HUES64 (cell line): ENCODE data around the gene NUP210L. TPM values are rescaled to one million over a fixed set of nuclear protein-coding genes. Genes with fewer than 3 reads are reported as not detected.

Experiments used
- H3K27ac ChIP-seq: 2 replicates; pipeline ENCODE4 v1.7.0; 2013; ENCODE audit warnings: low read depth, low read length, inconsistent platforms
- H3K27me3 ChIP-seq: 2 replicates; pipeline ENCODE4 v1.6.1; 2013; ENCODE audit warnings: mild to moderate bottlenecking, low read length; ENCODE audit not compliant: insufficient read depth
- H3K36me3 ChIP-seq: 2 replicates; pipeline ENCODE4 v1.6.1; 2013; ENCODE audit warnings: mild to moderate bottlenecking, low read length; ENCODE audit not compliant: insufficient read depth
- H3K4me1 ChIP-seq: 2 replicates; pipeline ENCODE4 v1.6.1; 2013; ENCODE audit warnings: mild to moderate bottlenecking, low read length, moderate library complexity; ENCODE audit not compliant: insufficient read depth
- H3K4me3 ChIP-seq: 2 replicates; pipeline ENCODE4 v1.5.1; 2013; ENCODE audit warnings: mild to moderate bottlenecking, low read length, moderate library complexity
- H3K9ac ChIP-seq: 2 replicates; pipeline ENCODE4 v1.6.1; 2013; ENCODE audit warnings: mild to moderate bottlenecking, low read depth, low read length
- H3K9me3 ChIP-seq: 2 replicates; pipeline ENCODE4 v1.6.1; 2013; ENCODE audit warnings: low read depth, low read length; ENCODE audit not compliant: insufficient read depth
- WGBS: fragments of 150-250, 120-280 bp; methylation state at CpG from one replicate; pipeline ENCODE4 v1.1.7; 2013; ENCODE audit warnings: missing lambda C conversion rate; 5-methylcytosine and 5-hydroxymethylcytosine counted together
- polyA plus RNA-seq, 2 experiments: library from polyadenylated mRNA; stranded (reverse); fragments of 50-300 nt; gene quantifications; one replicate each; pipeline ENCODE4 v1.2.3, GENCODE V29; 2013

NUP210L gene
- not detected for polyA plus RNA-seq (2013, experiment 1 of 2)
- not detected for polyA plus RNA-seq (2013, experiment 2 of 2)

GRCh38 chr1:154154534-154155191 lies at the start of gene NUP210L:
Gene NUP210L, minus strand, starts transcription at chr1:154155073.
- WGBS: 85% methylated on average over 29 of the region's 29 CpGs
- Histone ChIP-seq H3K27me3 (no peaks in the 10 kb centered on the region), H3K27ac (peak within 1 kb of the TSS; percentile 73), H3K9me3 (peaks cover 3% of the 10 kb centered on the region; the same call in 1 of the 2 replicates), H3K4me1 (peaks cover 15% of the 10 kb centered on the region), H3K4me3 (peak within 1 kb of the TSS; percentile 37), H3K36me3 (peaks cover 45% of the 10 kb centered on the region), H3K9ac (peak within 1 kb of the TSS; percentile 28; the same call in 1 of the 2 replicates)

GRCh38 chr1:154199563-154199879 lies 44.6 kb upstream of the NUP210L start:
- Histone ChIP-seq H3K36me3 (no peaks in the 10 kb centered on the region), H3K9me3 (no peaks in the 10 kb centered on the region), H3K27me3 (no peaks in the 10 kb centered on the region), H3K4me1 (peaks cover 5% of the 10 kb centered on the region; the same call in 1 of the 2 replicates), H3K4me3 (peak overlapping the region; percentile 25; the same call in 1 of the 2 replicates), H3K9ac (no peak overlapping the region), H3K27ac (no peak overlapping the region)
- 92% methylated on average over 3 of the region's 3 CpGs for WGBS

DNA sequence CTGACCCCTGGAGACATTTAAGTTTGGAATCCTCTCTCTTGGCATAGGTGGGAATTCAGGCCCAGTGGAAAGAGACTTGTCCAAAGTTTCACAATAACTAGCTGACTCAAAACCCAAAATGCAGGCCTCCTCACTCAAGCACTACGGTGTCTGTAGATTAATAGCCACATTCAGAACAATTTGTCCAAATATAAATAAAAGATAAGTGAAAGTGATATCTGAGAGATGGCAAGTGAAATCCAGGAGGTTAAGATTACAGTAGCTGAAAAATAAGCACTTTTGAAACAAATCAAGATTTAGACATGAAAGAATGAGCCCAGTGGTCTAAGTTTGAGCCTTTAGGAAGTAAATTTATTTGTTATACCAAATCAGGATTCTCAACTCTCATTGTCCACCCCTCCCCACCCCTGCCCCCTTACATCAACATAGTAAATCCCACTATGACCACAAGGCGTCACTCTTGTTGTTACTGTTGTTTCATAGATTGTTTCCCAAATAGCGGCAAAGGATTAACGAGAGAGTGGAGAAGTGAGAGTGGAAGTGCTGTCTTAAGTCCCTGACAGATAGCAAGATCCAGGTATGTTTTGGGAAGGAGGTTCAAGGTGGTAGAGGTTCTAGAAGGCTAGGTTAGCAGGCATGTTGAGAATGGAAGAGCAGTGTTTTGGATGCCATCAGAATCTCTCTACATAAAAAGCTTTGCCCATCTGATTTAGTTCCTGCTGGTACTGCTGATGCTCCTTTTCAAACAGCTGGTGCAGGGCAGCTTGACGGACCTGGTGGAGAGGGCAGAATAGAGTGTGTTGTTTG lies 44.1 kb upstream of the NUP210L start:
- H3K36me3 ChIP-seq: no peaks in the 10 kb centered on the region
- no peak overlapping the region for H3K9ac ChIP-seq
- peak overlapping the region; percentile 25 for H3K4me3 ChIP-seq
- H3K9me3 ChIP-seq: no peaks in the 10 kb centered on the region
- no peaks in the 10 kb centered on the region for H3K27me3 ChIP-seq
- WGBS: 22% methylated on average over 5 of the region's 5 CpGs
- peaks cover 5% of the 10 kb centered on the region; the same call in 1 of the 2 replicates for H3K4me1 ChIP-seq
- no peak overlapping the region for H3K27ac ChIP-seq

- Histone ChIP-seq H3K9me3 (no peaks in the 10 kb centered on the region), H3K36me3 (no peaks in the 10 kb centered on the region), H3K4me3 (no peak overlapping the region), H3K27me3 (no peaks in the 10 kb centered on the region), H3K4me1 (no peaks in the 10 kb centered on the region), H3K27ac (no peak overlapping the region), H3K9ac (no peak overlapping the region)
- WGBS: 88% methylated on average over 8 of the region's 8 CpGs
Observed at GRCh38 chr1:154193821-154194220, 38.9 kb upstream of the NUP210L start.

- Histone ChIP-seq H3K36me3 (no peaks in the 10 kb centered on the region), H3K4me1 (peaks cover 4% of the 10 kb centered on the region), H3K9me3 (no peaks in the 10 kb centered on the region), H3K4me3 (no peak overlapping the region), H3K27ac (no peak overlapping the region), H3K27me3 (no peaks in the 10 kb centered on the region), H3K9ac (no peak overlapping the region)
- 87% methylated on average over 1 of the region's 3 CpGs for WGBS
Observed at GRCh38 chr1:154192476-154192875, 37.6 kb upstream of the NUP210L start.

GRCh38 chr1:154191990-154192461 lies 37.2 kb upstream of the NUP210L start, which contains the start of gene TPM3:
Gene TPM3, minus strand, starts transcription at chr1:154192100. Its CDS starts 82 bp downstream, at chr1:154192018.
- Histone ChIP-seq H3K4me3 (no peak within 1 kb of the TSS), H3K27me3 (no peaks in the 10 kb centered on the region), H3K4me1 (peaks cover 8% of the 10 kb centered on the region), H3K9me3 (no peaks in the 10 kb centered on the region), H3K9ac (no peak within 1 kb of the TSS), H3K27ac (no peak within 1 kb of the TSS), H3K36me3 (no peaks in the 10 kb centered on the region)
- 67% methylated on average over 1 of the region's 1 CpG for WGBS

DNA sequence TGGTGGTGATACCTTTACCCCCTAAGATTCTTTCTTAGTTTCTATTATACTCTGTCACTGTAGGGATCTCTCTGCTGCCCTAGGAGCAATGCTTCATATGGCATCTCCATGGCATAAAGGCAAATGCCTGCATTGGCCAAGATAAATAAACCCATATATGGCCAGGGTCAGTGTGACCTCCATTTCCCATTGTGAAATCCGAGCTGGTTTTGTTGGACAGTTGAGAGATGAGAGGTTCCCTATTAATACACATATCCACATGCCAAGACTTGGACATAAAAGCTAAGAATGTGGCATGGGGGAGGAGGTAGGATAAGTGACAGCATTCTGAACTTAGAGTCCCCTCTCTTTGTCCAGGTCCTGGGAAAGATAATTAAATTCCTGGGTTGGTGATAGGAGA lies 35.7 kb upstream of the NUP210L start:
- Histone ChIP-seq H3K9me3 (no peaks in the 10 kb centered on the region), H3K27ac (no peak overlapping the region), H3K9ac (no peak overlapping the region), H3K36me3 (no peaks in the 10 kb centered on the region), H3K4me3 (no peak overlapping the region), H3K27me3 (no peaks in the 10 kb centered on the region), H3K4me1 (peaks cover 23% of the 10 kb centered on the region)
- WGBS: 83% methylated on average over 1 of the region's 1 CpG

DNA sequence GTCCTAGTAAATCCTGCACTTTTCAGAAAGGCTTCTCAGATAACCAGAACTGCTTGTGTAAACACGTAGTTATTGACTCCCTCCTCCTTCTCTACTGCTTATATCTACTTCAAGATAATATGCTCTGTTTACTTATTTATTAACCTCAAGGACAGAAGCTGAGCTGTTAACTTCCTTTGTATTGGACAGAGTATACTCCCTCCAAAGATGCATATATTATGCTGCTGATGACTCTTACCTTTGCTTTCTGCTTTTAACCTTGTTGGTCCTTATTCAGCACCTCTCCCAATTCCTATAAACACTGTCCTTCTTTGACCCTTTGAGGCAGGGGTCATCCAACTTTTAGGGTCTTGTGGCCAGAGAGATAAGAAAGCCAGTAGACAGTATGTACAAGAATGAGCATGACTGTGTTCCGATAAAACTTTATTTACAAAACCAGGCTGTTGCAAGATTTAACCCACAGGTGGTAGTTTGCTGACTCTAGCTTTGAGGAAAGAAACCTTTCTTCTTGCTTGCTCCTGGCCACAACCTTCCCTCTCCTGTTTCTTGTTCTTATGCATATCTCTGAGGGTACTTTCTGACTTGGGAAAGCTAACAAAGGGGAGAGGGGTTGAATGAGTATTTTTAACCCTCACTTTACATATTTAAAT lies 32.1 kb upstream of the NUP210L start:
- 26% methylated on average over 2 of the region's 2 CpGs for WGBS
- Histone ChIP-seq H3K27ac (peak overlapping the region; percentile 96), H3K9me3 (no peaks in the 10 kb centered on the region), H3K36me3 (no peaks in the 10 kb centered on the region), H3K27me3 (no peaks in the 10 kb centered on the region), H3K4me3 (peak overlapping the region; percentile 35), H3K9ac (peak overlapping the region; percentile 46), H3K4me1 (peaks cover 24% of the 10 kb centered on the region)

DNA sequence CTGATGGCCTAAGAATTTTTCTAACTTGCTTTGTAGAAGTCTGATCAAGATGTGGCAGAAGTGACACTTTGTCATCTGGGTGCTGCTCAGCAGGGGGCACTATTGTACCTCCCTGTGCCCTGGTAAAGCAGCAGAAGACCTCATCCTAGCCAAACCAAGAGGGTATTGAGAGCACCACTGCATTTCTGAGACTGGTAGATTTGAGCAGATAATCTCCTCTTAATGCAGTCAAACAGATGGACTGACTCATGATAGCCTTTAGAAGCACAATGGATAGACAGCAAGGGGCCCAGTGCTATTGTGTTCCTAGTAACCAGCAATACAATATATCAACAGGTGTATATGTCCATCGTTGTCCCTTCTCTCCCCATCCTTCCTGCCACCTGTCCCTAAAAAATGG lies 31.3 kb upstream of the NUP210L start:
- peak overlapping the region; percentile 35; the same call in 1 of the 2 replicates for H3K4me3 ChIP-seq
- H3K27me3 ChIP-seq: no peaks in the 10 kb centered on the region
- H3K9me3 ChIP-seq: no peaks in the 10 kb centered on the region
- H3K27ac ChIP-seq: peak overlapping the region; percentile 96; the same call in 1 of the 2 replicates
- H3K9ac ChIP-seq: peak overlapping the region; percentile 46
- peaks cover 27% of the 10 kb centered on the region for H3K4me1 ChIP-seq
- 67% methylated on average over 1 of the region's 1 CpG for WGBS
- H3K36me3 ChIP-seq: no peaks in the 10 kb centered on the region

GRCh38 chr1:154183046-154183915 lies 28.4 kb upstream of the NUP210L start:
- Histone ChIP-seq H3K9me3 (no peaks in the 10 kb centered on the region), H3K36me3 (peaks cover 17% of the 10 kb centered on the region), H3K4me3 (peak overlapping the region; percentile 97), H3K27me3 (no peaks in the 10 kb centered on the region), H3K4me1 (peaks cover 55% of the 10 kb centered on the region), H3K9ac (peak overlapping the region; percentile 83), H3K27ac (peak overlapping the region; percentile 81)
- WGBS: 6% methylated on average over 41 of the region's 41 CpGs
